ENCODE results near the gene EFNA1. TPM values are rescaled to one million over a fixed set of nuclear protein-coding genes. Genes with fewer than 3 reads are reported as not detected.

EFNA1 gene
- total RNA-seq, 2 donors from 2014 or later = 85.1 to 132 TPM

DNA sequence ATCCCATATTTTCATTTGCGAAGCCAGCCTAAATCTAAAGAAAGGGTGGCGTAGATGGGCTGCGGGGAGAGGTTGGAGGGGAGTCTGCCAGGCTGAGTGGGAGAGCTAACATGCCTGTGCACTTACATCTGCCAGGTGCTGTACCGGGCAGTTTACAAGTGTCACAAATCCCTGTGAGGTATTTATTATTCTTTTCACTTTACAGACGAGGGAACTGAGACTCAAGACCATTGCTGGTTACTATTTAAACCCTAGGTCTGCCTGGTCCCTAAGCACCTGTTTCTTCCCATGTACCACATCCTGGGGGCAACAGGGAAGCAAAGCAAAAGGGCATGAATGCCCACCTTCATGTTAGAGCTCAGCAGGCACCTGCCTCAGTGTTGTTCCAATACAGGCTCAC is 19.4 kb upstream of the EFNA1 start:
- Histone ChIP-seq H3K4me3 (no peak overlapping the region), H3K27ac (no peak overlapping the region), H3K36me3 (no peaks in the 10 kb centered on the region), H3K27me3 (replicated peaks; ENCODE audit: insufficient read depth) (no peaks in the 10 kb centered on the region), H3K4me1 (replicated peaks) (no peaks in the 10 kb centered on the region), H3K9me3 (no peaks in the 10 kb centered on the region)
- TF ChIP-seq POLR2A (IDR thresholded peaks at IDR 0.05) = no peak
- TF ChIP-seq, protein P1, sequence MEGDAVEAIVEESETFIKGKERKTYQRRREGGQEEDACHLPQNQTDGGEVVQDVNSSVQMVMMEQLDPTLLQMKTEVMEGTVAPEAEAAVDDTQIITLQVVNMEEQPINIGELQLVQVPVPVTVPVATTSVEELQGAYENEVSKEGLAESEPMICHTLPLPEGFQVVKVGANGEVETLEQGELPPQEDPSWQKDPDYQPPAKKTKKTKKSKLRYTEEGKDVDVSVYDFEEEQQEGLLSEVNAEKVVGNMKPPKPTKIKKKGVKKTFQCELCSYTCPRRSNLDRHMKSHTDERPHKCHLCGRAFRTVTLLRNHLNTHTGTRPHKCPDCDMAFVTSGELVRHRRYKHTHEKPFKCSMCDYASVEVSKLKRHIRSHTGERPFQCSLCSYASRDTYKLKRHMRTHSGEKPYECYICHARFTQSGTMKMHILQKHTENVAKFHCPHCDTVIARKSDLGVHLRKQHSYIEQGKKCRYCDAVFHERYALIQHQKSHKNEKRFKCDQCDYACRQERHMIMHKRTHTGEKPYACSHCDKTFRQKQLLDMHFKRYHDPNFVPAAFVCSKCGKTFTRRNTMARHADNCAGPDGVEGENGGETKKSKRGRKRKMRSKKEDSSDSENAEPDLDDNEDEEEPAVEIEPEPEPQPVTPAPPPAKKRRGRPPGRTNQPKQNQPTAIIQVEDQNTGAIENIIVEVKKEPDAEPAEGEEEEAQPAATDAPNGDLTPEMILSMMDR (IDR thresholded peaks at IDR 0.05) = no peak
- TF ChIP-seq POLR2AphosphoS5 (IDR thresholded peaks at IDR 0.05) = no peak
- WGBS = 53% methylated on average over 5 of the region's 5 CpGs
- DNase-seq (ENCODE audit: low spot score) = no peak
- intact Hi-C loops (cut with DNase I) = no loop called here

GRCh38 chr1:155110381-155110780 is 17.3 kb upstream of the EFNA1 start:
- no peaks in the 10 kb centered on the region for H3K4me1 ChIP-seq (replicated peaks)
- H3K4me3 ChIP-seq = no peak overlapping the region
- intact Hi-C loops (cut with DNase I) = no loop called here
- H3K36me3 ChIP-seq = no peaks in the 10 kb centered on the region
- TF ChIP-seq POLR2A (IDR thresholded peaks at IDR 0.05) (no peak), POLR2AphosphoS5 (IDR thresholded peaks at IDR 0.05) (no peak)
- TF ChIP-seq, protein P1 (IDR thresholded peaks at IDR 0.05) = no peak
- WGBS = 23% methylated on average over 8 of the region's 8 CpGs
- H3K27ac ChIP-seq = no peak overlapping the region
- H3K9me3 ChIP-seq = no peaks in the 10 kb centered on the region
- no peak for DNase-seq (ENCODE audit: low spot score)
- H3K27me3 ChIP-seq (replicated peaks; ENCODE audit: insufficient read depth) = no peaks in the 10 kb centered on the region

GRCh38 chr1:155110826-155111225 is 16.9 kb upstream of the EFNA1 start:
- TF ChIP-seq POLR2A (IDR thresholded peaks at IDR 0.05) = no peak
- TF ChIP-seq POLR2AphosphoS5 (IDR thresholded peaks at IDR 0.05) = no peak
- TF ChIP-seq, protein P1 (IDR thresholded peaks at IDR 0.05) = no peak
- no peak overlapping the region for H3K4me3 ChIP-seq
- DNase-seq (ENCODE audit: low spot score) = no peak
- H3K27ac ChIP-seq = no peak overlapping the region
- H3K36me3 ChIP-seq = no peaks in the 10 kb centered on the region
- H3K9me3 ChIP-seq = no peaks in the 10 kb centered on the region
- H3K4me1 ChIP-seq (replicated peaks) = no peaks in the 10 kb centered on the region
- intact Hi-C loops (cut with DNase I) = no loop called here
- 38% methylated on average over 8 of the region's 8 CpGs for WGBS
- H3K27me3 ChIP-seq (replicated peaks; ENCODE audit: insufficient read depth) = no peaks in the 10 kb centered on the region

DNA sequence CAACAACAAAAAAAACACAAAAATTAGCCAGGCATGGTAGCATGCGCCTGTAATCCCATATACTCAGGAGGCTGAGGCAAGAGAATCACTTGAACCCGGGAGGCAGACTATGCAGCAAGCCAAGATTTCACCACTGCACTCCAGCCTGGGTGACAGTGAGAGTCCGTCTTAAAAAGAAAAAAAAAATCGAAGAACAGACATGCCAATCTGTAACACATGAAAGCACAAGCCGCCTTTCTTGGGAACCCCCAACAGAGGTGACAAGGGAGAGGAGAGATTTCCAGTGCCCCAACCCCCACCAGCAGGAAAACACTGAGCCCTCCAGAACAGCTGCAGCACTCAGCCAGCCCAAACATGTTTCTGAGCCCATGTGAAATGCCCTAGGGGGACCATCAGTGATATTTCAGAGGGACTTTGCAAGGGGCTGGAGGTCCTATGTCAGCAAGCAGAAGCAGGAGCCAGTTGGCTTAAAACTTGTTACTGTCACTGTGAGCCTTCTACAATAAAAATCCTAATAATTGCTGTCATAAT is 14.2 kb upstream of the EFNA1 start:
- Histone ChIP-seq H3K4me3 (no peak overlapping the region), H3K27ac (no peak overlapping the region), H3K4me1 (replicated peaks) (no peaks in the 10 kb centered on the region), H3K36me3 (no peaks in the 10 kb centered on the region), H3K27me3 (replicated peaks; ENCODE audit: insufficient read depth) (no peaks in the 10 kb centered on the region), H3K9me3 (no peaks in the 10 kb centered on the region)
- DNase-seq (ENCODE audit: low spot score) = no peak
- WGBS = 59% methylated on average over 5 of the region's 5 CpGs
- TF ChIP-seq POLR2A (IDR thresholded peaks at IDR 0.05) = no peak
- TF ChIP-seq POLR2AphosphoS5 (IDR thresholded peaks at IDR 0.05) = no peak
- TF ChIP-seq, protein P1 (IDR thresholded peaks at IDR 0.05) = no peak
- intact Hi-C loops (cut with DNase I) = no loop called here

DNA sequence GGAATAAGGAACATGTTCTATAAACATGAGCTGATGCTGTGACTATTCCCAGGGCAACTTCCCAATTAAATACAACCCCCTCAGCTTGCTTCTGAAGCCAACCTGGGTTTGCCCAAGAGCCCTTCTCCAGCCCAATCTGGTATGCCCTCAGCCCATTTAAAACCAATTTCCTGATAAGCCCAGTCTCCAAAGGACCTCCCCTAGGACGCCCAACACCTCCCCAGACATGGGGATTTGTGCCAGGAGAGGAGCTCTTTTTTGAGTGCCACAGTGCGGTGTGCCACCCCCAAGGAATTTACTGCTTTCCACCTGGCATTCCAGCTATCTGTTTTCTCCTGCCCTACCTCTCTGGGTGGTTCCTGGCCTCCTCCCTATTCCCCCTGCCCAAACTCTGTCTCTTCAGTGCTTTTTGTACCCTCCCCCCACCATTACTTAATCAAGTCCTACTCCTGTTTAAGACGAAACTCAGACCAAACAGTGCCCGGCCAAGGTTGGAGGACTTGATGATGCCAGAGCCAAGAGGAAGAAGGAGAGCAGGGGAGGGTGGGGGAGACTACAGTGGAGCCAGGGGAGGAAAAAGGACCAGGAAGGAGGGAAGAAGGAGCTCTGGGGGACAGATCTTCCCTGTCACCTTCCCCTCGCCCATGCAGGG is 11.4 kb upstream of the EFNA1 start:
- 36% methylated on average over 5 of the region's 5 CpGs for WGBS

More for the DNA sequence above, 11.4 kb upstream of the EFNA1 start:
- DNase-seq (ENCODE audit: low spot score) = no peak
- H3K9me3 ChIP-seq = no peaks in the 10 kb centered on the region
- intact Hi-C loops (cut with DNase I) = no loop called here
- H3K4me1 ChIP-seq (replicated peaks) = no peaks in the 10 kb centered on the region
- H3K4me3 ChIP-seq = no peak overlapping the region
- no peaks in the 10 kb centered on the region for H3K36me3 ChIP-seq
- no peak overlapping the region for H3K27ac ChIP-seq
- TF ChIP-seq, protein P1 (IDR thresholded peaks at IDR 0.05) = no peak
- no peak for TF ChIP-seq POLR2AphosphoS5 (IDR thresholded peaks at IDR 0.05)
- TF ChIP-seq POLR2A (IDR thresholded peaks at IDR 0.05) = no peak
- H3K27me3 ChIP-seq (replicated peaks; ENCODE audit: insufficient read depth) = no peaks in the 10 kb centered on the region
